ENCODE measurements around the gene TMEM119. TPM values are rescaled to one million over a fixed set of nuclear protein-coding genes. Genes with fewer than 3 reads are reported as not detected.

The TMEM119 gene
- polyA plus RNA-seq (2013, experiment 1 of 4) = 2.1 TPM
- 2.5 TPM for polyA plus RNA-seq (2013, experiment 2 of 4)
- 2.2 TPM for polyA plus RNA-seq (2013, experiment 3 of 4)
- 2.6 TPM for polyA plus RNA-seq (2013, experiment 4 of 4)

- Histone ChIP-seq H3K27me3 (ENCODE audit: control insufficient read depth, insufficient read depth, low read length, poor library complexity, severe bottlenecking) (no peaks in the 10 kb centered on the region), H3K4me1 (ENCODE audit: control insufficient read depth, insufficient read depth, low read length) (peaks cover 20% of the 10 kb centered on the region), H3K4me3 (ENCODE audit: insufficient read depth, low read depth, low read length) (no peak within 1 kb of the TSS), H3K9me3 (ENCODE audit: control insufficient read depth, low read length) (no peaks in the 10 kb centered on the region), H3K27ac (ENCODE audit: insufficient read depth, low read depth, low read length, poor library complexity, severe bottlenecking) (no peak within 1 kb of the TSS), H3K36me3 (ENCODE audit: control insufficient read depth, insufficient read depth, low read length) (no peaks in the 10 kb centered on the region)
- WGBS, 2 experiments = 61 to 73% methylated on average over 22 to 25 of the region's 27 CpGs
Measured at GRCh38 chr12:108597559-108598471, at the start of gene TMEM119. TSS of gene TMEM119 (minus strand) at chr12:108598084. CDS start at chr12:108592383, 5,701 bp downstream.

- H3K4me3 ChIP-seq (ENCODE audit: insufficient read depth, low read depth, low read length) = no peak overlapping the region
- H3K9me3 ChIP-seq (ENCODE audit: control insufficient read depth, low read length) = no peaks in the 10 kb centered on the region
- H3K36me3 ChIP-seq (ENCODE audit: control insufficient read depth, insufficient read depth, low read length) = peaks cover 39% of the 10 kb centered on the region
- no peak overlapping the region for H3K27ac ChIP-seq (ENCODE audit: insufficient read depth, low read depth, low read length, poor library complexity, severe bottlenecking)
- 97% methylated on average over 9 to 10 of the region's 10 CpGs for WGBS, 2 experiments
- peaks cover 4% of the 10 kb centered on the region for H3K4me1 ChIP-seq (ENCODE audit: control insufficient read depth, insufficient read depth, low read length)
- H3K27me3 ChIP-seq (ENCODE audit: control insufficient read depth, insufficient read depth, low read length, poor library complexity, severe bottlenecking) = no peaks in the 10 kb centered on the region
Measured at GRCh38 chr12:108646600-108647579, 49.0 kb upstream of the TMEM119 start.

- H3K9me3 ChIP-seq (ENCODE audit: control insufficient read depth, low read length) = no peaks in the 10 kb centered on the region
- peaks cover 8% of the 10 kb centered on the region for H3K4me1 ChIP-seq (ENCODE audit: control insufficient read depth, insufficient read depth, low read length)
- no peak overlapping the region for H3K4me3 ChIP-seq (ENCODE audit: insufficient read depth, low read depth, low read length)
- 95 to 97% methylated on average over 14 to 15 of the region's 15 CpGs for WGBS, 2 experiments
- peaks cover 30% of the 10 kb centered on the region for H3K36me3 ChIP-seq (ENCODE audit: control insufficient read depth, insufficient read depth, low read length)
- no peak overlapping the region for H3K27ac ChIP-seq (ENCODE audit: insufficient read depth, low read depth, low read length, poor library complexity, severe bottlenecking)
- H3K27me3 ChIP-seq (ENCODE audit: control insufficient read depth, insufficient read depth, low read length, poor library complexity, severe bottlenecking) = no peaks in the 10 kb centered on the region
Measured at GRCh38 chr12:108645686-108646599, 48.1 kb upstream of the TMEM119 start.

GRCh38 chr12:108644811-108645120 lies 46.9 kb upstream of the TMEM119 start:
- no peak overlapping the region for H3K4me3 ChIP-seq (ENCODE audit: insufficient read depth, low read depth, low read length)
- no peak overlapping the region for H3K27ac ChIP-seq (ENCODE audit: insufficient read depth, low read depth, low read length, poor library complexity, severe bottlenecking)
- 94 to 95% methylated on average over 7 of the region's 7 CpGs for WGBS, 2 experiments
- H3K27me3 ChIP-seq (ENCODE audit: control insufficient read depth, insufficient read depth, low read length, poor library complexity, severe bottlenecking) = no peaks in the 10 kb centered on the region
- H3K4me1 ChIP-seq (ENCODE audit: control insufficient read depth, insufficient read depth, low read length) = peaks cover 10% of the 10 kb centered on the region
- no peaks in the 10 kb centered on the region for H3K9me3 ChIP-seq (ENCODE audit: control insufficient read depth, low read length)
- peaks cover 27% of the 10 kb centered on the region for H3K36me3 ChIP-seq (ENCODE audit: control insufficient read depth, insufficient read depth, low read length)

GRCh38 chr12:108643941-108644810 lies 46.3 kb upstream of the TMEM119 start:
- H3K4me1 ChIP-seq (ENCODE audit: control insufficient read depth, insufficient read depth, low read length) = peaks cover 16% of the 10 kb centered on the region
- WGBS, 2 experiments = 92 to 93% methylated on average over 18 of the region's 18 CpGs
- no peak overlapping the region for H3K4me3 ChIP-seq (ENCODE audit: insufficient read depth, low read depth, low read length)
- H3K27ac ChIP-seq (ENCODE audit: insufficient read depth, low read depth, low read length, poor library complexity, severe bottlenecking) = no peak overlapping the region
- no peaks in the 10 kb centered on the region for H3K27me3 ChIP-seq (ENCODE audit: control insufficient read depth, insufficient read depth, low read length, poor library complexity, severe bottlenecking)
- H3K36me3 ChIP-seq (ENCODE audit: control insufficient read depth, insufficient read depth, low read length) = peaks cover 27% of the 10 kb centered on the region
- H3K9me3 ChIP-seq (ENCODE audit: control insufficient read depth, low read length) = no peaks in the 10 kb centered on the region

- Histone ChIP-seq H3K9me3 (ENCODE audit: control insufficient read depth, low read length) (no peaks in the 10 kb centered on the region), H3K4me1 (ENCODE audit: control insufficient read depth, insufficient read depth, low read length) (peaks cover 27% of the 10 kb centered on the region), H3K27me3 (ENCODE audit: control insufficient read depth, insufficient read depth, low read length, poor library complexity, severe bottlenecking) (no peaks in the 10 kb centered on the region), H3K36me3 (ENCODE audit: control insufficient read depth, insufficient read depth, low read length) (peaks cover 16% of the 10 kb centered on the region), H3K27ac (ENCODE audit: insufficient read depth, low read depth, low read length, poor library complexity, severe bottlenecking) (no peak overlapping the region), H3K4me3 (ENCODE audit: insufficient read depth, low read depth, low read length) (no peak overlapping the region)
- WGBS, 2 experiments = 100% methylated on average over 1 of the region's 1 CpG
Measured at GRCh38 chr12:108642899-108643654, 45.2 kb upstream of the TMEM119 start.

GRCh38 chr12:108642269-108642870 lies 44.5 kb upstream of the TMEM119 start:
- peaks cover 12% of the 10 kb centered on the region for H3K36me3 ChIP-seq (ENCODE audit: control insufficient read depth, insufficient read depth, low read length)
- H3K4me1 ChIP-seq (ENCODE audit: control insufficient read depth, insufficient read depth, low read length) = peaks cover 34% of the 10 kb centered on the region

GRCh38 chr12:108641446-108642268 lies 43.8 kb upstream of the TMEM119 start:
- 92% methylated on average over 9 of the region's 9 CpGs for WGBS, 2 experiments
- H3K4me1 ChIP-seq (ENCODE audit: control insufficient read depth, insufficient read depth, low read length) = peaks cover 38% of the 10 kb centered on the region

More at GRCh38 chr12:108642269-108642870, 44.5 kb upstream of the TMEM119 start:
- H3K27me3 ChIP-seq (ENCODE audit: control insufficient read depth, insufficient read depth, low read length, poor library complexity, severe bottlenecking) = no peaks in the 10 kb centered on the region
- WGBS, 2 experiments = 94% methylated on average over 15 to 16 of the region's 16 CpGs
- no peak overlapping the region for H3K27ac ChIP-seq (ENCODE audit: insufficient read depth, low read depth, low read length, poor library complexity, severe bottlenecking)
- no peak overlapping the region for H3K4me3 ChIP-seq (ENCODE audit: insufficient read depth, low read depth, low read length)
- H3K9me3 ChIP-seq (ENCODE audit: control insufficient read depth, low read length) = no peaks in the 10 kb centered on the region

More at GRCh38 chr12:108641446-108642268, 43.8 kb upstream of the TMEM119 start:
- Histone ChIP-seq H3K9me3 (ENCODE audit: control insufficient read depth, low read length) (no peaks in the 10 kb centered on the region), H3K27me3 (ENCODE audit: control insufficient read depth, insufficient read depth, low read length, poor library complexity, severe bottlenecking) (no peaks in the 10 kb centered on the region), H3K27ac (ENCODE audit: insufficient read depth, low read depth, low read length, poor library complexity, severe bottlenecking) (no peak overlapping the region), H3K36me3 (ENCODE audit: control insufficient read depth, insufficient read depth, low read length) (peaks cover 12% of the 10 kb centered on the region), H3K4me3 (ENCODE audit: insufficient read depth, low read depth, low read length) (no peak overlapping the region)
